ENCODE measurements around the gene INSC. TPM values are rescaled to one million over a fixed set of nuclear protein-coding genes. Genes with fewer than 3 reads are reported as not detected.

Gene INSC
- total RNA-seq, 1 experiment from 2014 or later: not detected

- CTCF ChIA-PET: interaction anchor here (0.9 to 3.3 kb wide), 4 partner anchors 40 to 285 kb away, joined by 4 to 56 read pairs (median 7); no protein-coding TSS in a partner anchor
- no TSS peak for BruUV-seq (replicated peaks)
- H3K4me1 ChIP-seq: no peaks in the 10 kb centered on the region
- Mint-ChIP-seq H3K4me3 (ENCODE audit: unreplicated experiment) (peak overlapping the region; percentile 67), H3K27me3 (ENCODE audit: insufficient read depth, unreplicated experiment) (peaks cover 15% of the 10 kb centered on the region), H3K36me3 (ENCODE audit: insufficient read depth, unreplicated experiment) (no peaks in the 10 kb centered on the region), H3K27ac (ENCODE audit: unreplicated experiment) (no peak overlapping the region), H3K4me1 (ENCODE audit: low read depth, unreplicated experiment) (no peaks in the 10 kb centered on the region), H3K9me3 (ENCODE audit: unreplicated experiment) (peaks cover 6% of the 10 kb centered on the region)
- peaks cover 5% of the 10 kb centered on the region for H3K9me3 ChIP-seq
- intact Hi-C loops (cut with micrococcal nuclease; ENCODE audit: unreplicated experiment): loop anchor here (1.0 to 2.0 kb wide), 3 partner anchors 35 to 284 kb away; no protein-coding TSS in a partner anchor
- no peaks in the 10 kb centered on the region for H3K36me3 ChIP-seq (ENCODE audit: control insufficient read depth, insufficient read depth, low read length)
- TF ChIP-seq CTCF (IDR thresholded peaks at IDR 0.05; ENCODE audit: insufficient read depth in 1 of 2, low read depth in 1 of 2, low read length in 1 of 2, severe bottlenecking in 1 of 2, unreplicated experiment in 1 of 2): peak; percentile 82 to 86
- DNase-seq: peak; percentile 83 to 86
- no peak overlapping the region for H3K4me3 ChIP-seq (ENCODE audit: low read depth, low read length)
- peaks cover 1% of the 10 kb centered on the region; the same call in 1 of the 2 replicates for H3K27me3 ChIP-seq (replicated peaks; ENCODE audit: control insufficient read depth, insufficient read depth, low read length)
- POLR2A ChIA-PET: no interaction called here
Observed at GRCh38 chr11:15074206-15075161, 40.2 kb upstream of the INSC start.

GRCh38 chr11:15075162-15075526 lies 39.6 kb upstream of the INSC start:
- H3K27ac Mint-ChIP-seq (ENCODE audit: unreplicated experiment): no peak overlapping the region
- Histone ChIP-seq H3K4me1 (no peaks in the 10 kb centered on the region), H3K36me3 (ENCODE audit: control insufficient read depth, insufficient read depth, low read length) (no peaks in the 10 kb centered on the region), H3K27me3 (replicated peaks; ENCODE audit: control insufficient read depth, insufficient read depth, low read length) (peaks cover 1% of the 10 kb centered on the region; the same call in 1 of the 2 replicates), H3K9me3 (peaks cover 5% of the 10 kb centered on the region), H3K4me3 (ENCODE audit: low read depth, low read length) (no peak overlapping the region)
- DNase-seq: no peak
- H3K4me1 Mint-ChIP-seq (ENCODE audit: low read depth, unreplicated experiment): no peaks in the 10 kb centered on the region
- POLR2A ChIA-PET: no interaction called here
- CTCF ChIA-PET: interaction anchor here (0.9 to 3.3 kb wide), 4 partner anchors 40 to 285 kb away, joined by 4 to 56 read pairs (median 7); no protein-coding TSS in a partner anchor
- H3K4me3 Mint-ChIP-seq (ENCODE audit: unreplicated experiment): no peak overlapping the region
- TF ChIP-seq CTCF (IDR thresholded peaks at IDR 0.05; ENCODE audit: insufficient read depth in 1 of 2, low read depth in 1 of 2, low read length in 1 of 2, severe bottlenecking in 1 of 2, unreplicated experiment in 1 of 2): no peak
- intact Hi-C loops (cut with micrococcal nuclease; ENCODE audit: unreplicated experiment): loop anchor here (1.0 to 2.0 kb wide), 3 partner anchors 36 to 284 kb away; no protein-coding TSS in a partner anchor
- no peaks in the 10 kb centered on the region for H3K36me3 Mint-ChIP-seq (ENCODE audit: insufficient read depth, unreplicated experiment)
- BruUV-seq (replicated peaks): no TSS peak
- H3K27me3 Mint-ChIP-seq (ENCODE audit: insufficient read depth, unreplicated experiment): peaks cover 17% of the 10 kb centered on the region
- no peaks in the 10 kb centered on the region for H3K9me3 Mint-ChIP-seq (ENCODE audit: unreplicated experiment)

GRCh38 chr11:15091175-15091574 lies 23.5 kb upstream of the INSC start:
- no peaks in the 10 kb centered on the region for H3K27me3 ChIP-seq (replicated peaks; ENCODE audit: control insufficient read depth, insufficient read depth, low read length)
- Mint-ChIP-seq H3K27ac (ENCODE audit: unreplicated experiment) (no peak overlapping the region), H3K9me3 (ENCODE audit: unreplicated experiment) (no peaks in the 10 kb centered on the region), H3K27me3 (ENCODE audit: insufficient read depth, unreplicated experiment) (peaks cover 22% of the 10 kb centered on the region), H3K36me3 (ENCODE audit: insufficient read depth, unreplicated experiment) (no peaks in the 10 kb centered on the region), H3K4me1 (ENCODE audit: low read depth, unreplicated experiment) (no peaks in the 10 kb centered on the region), H3K4me3 (ENCODE audit: unreplicated experiment) (no peak overlapping the region)
- CTCF ChIA-PET: no interaction called here
- no peak for TF ChIP-seq CTCF (IDR thresholded peaks at IDR 0.05; ENCODE audit: insufficient read depth in 1 of 2, low read depth in 1 of 2, low read length in 1 of 2, severe bottlenecking in 1 of 2, unreplicated experiment in 1 of 2)
- H3K4me1 ChIP-seq: no peaks in the 10 kb centered on the region
- no TSS peak for BruUV-seq (replicated peaks)
- intact Hi-C loops (cut with micrococcal nuclease; ENCODE audit: unreplicated experiment): no loop called here
- no peak overlapping the region for H3K4me3 ChIP-seq (ENCODE audit: low read depth, low read length)
- POLR2A ChIA-PET: no interaction called here
- no peaks in the 10 kb centered on the region for H3K9me3 ChIP-seq
- no peak for DNase-seq
- H3K36me3 ChIP-seq (ENCODE audit: control insufficient read depth, insufficient read depth, low read length): no peaks in the 10 kb centered on the region
